H9 (cell line): ENCODE measurements around the gene PLPPR2. TPM values are rescaled to one million over a fixed set of nuclear protein-coding genes. Genes with fewer than 3 reads are reported as not detected.
A peak's percentile ranks its signal among the peaks of the same experiment; 100 is the strongest.

Experiments used
- DNase-seq: peaks from one replicate; pipeline ENCODE4 v3.0.0-alpha.2; 2017
- H2AFZ ChIP-seq: one replicate; pipeline ENCODE4 v1.6.1; 2013; ENCODE audit warnings: mild to moderate bottlenecking, low read length, control low read depth, moderate library complexity
- H2AK5ac ChIP-seq: 2 replicates; pipeline ENCODE4 v1.6.1; 2013; ENCODE audit warnings: low read length, control low read depth, mixed read lengths; ENCODE audit not compliant: insufficient read length
- H2BK120ac ChIP-seq: one replicate; pipeline ENCODE4 v1.6.1; 2013; ENCODE audit warnings: low read depth, mild to moderate bottlenecking, low read length, control low read depth, inconsistent platforms; ENCODE audit not compliant: poor library complexity, severe bottlenecking
- H2BK12ac ChIP-seq: 2 replicates; pipeline ENCODE4 v1.6.1; 2013; ENCODE audit warnings: low read length, control low read depth, mixed read lengths, low read depth; ENCODE audit not compliant: insufficient read length
- H2BK15ac ChIP-seq: 2 replicates; pipeline ENCODE4 v1.6.1; 2013; ENCODE audit warnings: low read depth, low read length, control low read depth
- H2BK20ac ChIP-seq: one replicate; pipeline ENCODE4 v1.6.1; 2013; ENCODE audit warnings: low read depth, mild to moderate bottlenecking, low read length, control low read depth, inconsistent platforms; ENCODE audit not compliant: poor library complexity, severe bottlenecking
- H2BK5ac ChIP-seq: 2 replicates; pipeline ENCODE4 v1.6.1; 2013; ENCODE audit warnings: low read length, control low read depth, mixed read lengths; ENCODE audit not compliant: insufficient read length
- H3K14ac ChIP-seq: 2 replicates; pipeline ENCODE4 v1.6.1; 2013; ENCODE audit warnings: low read length, control low read depth; ENCODE audit not compliant: insufficient read depth
- H3K18ac ChIP-seq: 2 replicates; pipeline ENCODE4 v1.6.1; 2013; ENCODE audit warnings: low read depth, mild to moderate bottlenecking, mixed read lengths, low read length, control low read depth; ENCODE audit not compliant: insufficient read length
- H3K23ac ChIP-seq: 2 replicates; pipeline ENCODE4 v1.6.1; 2013; ENCODE audit warnings: low read length, control low read depth, mixed read lengths, low read depth; ENCODE audit not compliant: insufficient read length
- H3K23me2 ChIP-seq: 2 replicates; pipeline ENCODE4 v1.6.1; 2013; ENCODE audit warnings: low read depth, mild to moderate bottlenecking, mixed read lengths, low read length, control low read depth; ENCODE audit not compliant: insufficient read length, poor library complexity, severe bottlenecking
- H3K27ac ChIP-seq: 2 replicates; pipeline ENCODE4 v1.5.1; 2013; ENCODE audit warnings: low read length, control low read depth, mixed read lengths, low read depth; ENCODE audit not compliant: insufficient read length
- H3K27me3 ChIP-seq: 2 replicates; pipeline ENCODE4 v1.6.1; 2013; ENCODE audit warnings: low read length, control low read depth, inconsistent platforms; ENCODE audit not compliant: insufficient read depth
- H3K4ac ChIP-seq: 2 replicates; pipeline ENCODE4 v1.6.1; 2013; ENCODE audit warnings: low read depth, mild to moderate bottlenecking, control low read depth, inconsistent platforms, low read length, moderate library complexity
- H3K4me1 ChIP-seq: 2 replicates; pipeline ENCODE4 v1.6.1; 2013; ENCODE audit warnings: low read length, control low read depth, inconsistent platforms; ENCODE audit not compliant: insufficient read depth
- H3K4me2 ChIP-seq: 2 replicates; pipeline ENCODE4 v1.6.1; 2013; ENCODE audit warnings: low read length, control low read depth, mixed read lengths; ENCODE audit not compliant: insufficient read length, insufficient read depth
- H3K56ac ChIP-seq: 2 replicates; pipeline ENCODE4 v1.6.1; 2013; ENCODE audit warnings: low read depth, mild to moderate bottlenecking, mixed read lengths, low read length, control low read depth; ENCODE audit not compliant: insufficient read length
- H3K79me1 ChIP-seq: 2 replicates; pipeline ENCODE4 v1.6.1; 2013; ENCODE audit warnings: low read depth, mild to moderate bottlenecking, moderate library complexity, low read length, control low read depth, inconsistent platforms; ENCODE audit not compliant: insufficient read depth, poor library complexity, severe bottlenecking
- H3K79me2 ChIP-seq: 2 replicates; pipeline ENCODE4 v1.6.1; 2013; ENCODE audit warnings: low read length, control low read depth, inconsistent platforms; ENCODE audit not compliant: insufficient read depth
- H3K9ac ChIP-seq: 2 replicates; pipeline ENCODE4 v1.6.1; 2013; ENCODE audit warnings: low read length, control low read depth, mixed read lengths; ENCODE audit not compliant: insufficient read length; ENCODE audit errors: extremely low read depth
- H3K9me3 ChIP-seq: one replicate; pipeline ENCODE4 v1.6.1; 2013; ENCODE audit warnings: low read depth, low read length, inconsistent platforms; ENCODE audit not compliant: control insufficient read depth
- H3T11ph ChIP-seq: one replicate; pipeline ENCODE4 v1.6.1; 2013; ENCODE audit warnings: mild to moderate bottlenecking, low read length, control low read depth, inconsistent platforms
- H4K20me1 ChIP-seq: one replicate; pipeline ENCODE4 v1.6.1; 2013; ENCODE audit not compliant: control insufficient read depth, insufficient read length, insufficient read depth
- H4K5ac ChIP-seq: 2 replicates; pipeline ENCODE4 v1.6.1; 2013; ENCODE audit warnings: low read depth, mild to moderate bottlenecking, mixed read lengths, low read length, control low read depth; ENCODE audit not compliant: insufficient read length
- H4K8ac ChIP-seq: replicated peaks from 2 replicates; pipeline ENCODE4 v1.6.1; 2013; ENCODE audit warnings: low read length, control low read depth, mixed read lengths, low read depth; ENCODE audit not compliant: insufficient read length
- H4K91ac ChIP-seq: 2 replicates; pipeline ENCODE4 v1.6.1; 2013; ENCODE audit warnings: low read depth, mild to moderate bottlenecking, moderate library complexity, mixed read lengths, low read length, control low read depth; ENCODE audit not compliant: insufficient read length
- H3K27ac Mint-ChIP-seq, 3 experiments: 2 replicates in 2 of 3; 3 replicates in 1 of 3; pipeline ENCODE4 v1.8.0; 2020 to 2021; ENCODE audit warnings: mixed read lengths in 3 of 3, mild to moderate bottlenecking in 1 of 3, moderate library complexity in 1 of 3
- H3K27me3 Mint-ChIP-seq: 2 replicates; pipeline ENCODE4 v1.8.0; 2021; ENCODE audit warnings: low read depth, mild to moderate bottlenecking, moderate library complexity, mixed read lengths
- H3K36me3 Mint-ChIP-seq, 3 experiments: 2 replicates in 2 of 3; 3 replicates in 1 of 3; pipeline ENCODE4 v1.8.0; 2020 to 2021; ENCODE audit warnings: low read depth in 3 of 3, mixed read lengths in 3 of 3; ENCODE audit not compliant: insufficient read depth in 1 of 3
- H3K4me1 Mint-ChIP-seq, 2 experiments: 2 replicates each; pipeline ENCODE4 v1.8.0; 2020; ENCODE audit warnings: mixed read lengths in 2 of 2
- H3K4me3 Mint-ChIP-seq, 2 experiments: 2 replicates in 1 of 2; 3 replicates in 1 of 2; pipeline ENCODE4 v1.8.0; 2020 to 2021; ENCODE audit warnings: mild to moderate bottlenecking in 2 of 2, mixed read lengths in 2 of 2, moderate library complexity in 1 of 2
- H3K9me3 Mint-ChIP-seq, 2 experiments: 2 replicates in 1 of 2; 3 replicates in 1 of 2; pipeline ENCODE4 v1.8.0; 2020; ENCODE audit warnings: mild to moderate bottlenecking in 2 of 2, mixed read lengths in 2 of 2, moderate library complexity in 1 of 2
- CTCF ChIP-seq: fragments of 200-600 bp; sonication (generic); conservative IDR thresholded peaks from 3 replicates; pipeline ENCODE4 v1.8.0; 2021; ENCODE audit warnings: antibody characterized with exemption, mild to moderate bottlenecking
- WGBS: extraction: QIAGEN DNeasy Blood & Tissue Kit; methylation state at CpG from one replicate; pipeline ENCODE4 v1.1.7; 2013; ENCODE audit warnings: missing lambda C conversion rate, low lambda C conversion rate, mixed read lengths; ENCODE audit not compliant: insufficient read length; ENCODE audit errors: extremely low coverage; 5-methylcytosine and 5-hydroxymethylcytosine counted together
- long read RNA-seq: library from polyadenylated mRNA; unstranded; transcript quantifications from one replicate; pipeline ENCODE4 v2.0.0, GENCODE V29; 2020
- total RNA-seq: library from RNA; stranded (reverse); gene quantifications from 2 replicates; pipeline ENCODE4 v1.2.1, GENCODE V29; 2021

The PLPPR2 gene
- 6.1 and 8.0 TPM in 2 replicates for total RNA-seq
- long read RNA-seq, transcript PLPPR2-201 (10 exons, 2,727 nt) = major isoform, 8 of 23 reads
- long read RNA-seq, partial matches to known transcripts = 3 of 23 reads
- long read RNA-seq, other reads (novel, unspliced or antisense) = 11 of 23 reads

- H3K9me3 Mint-ChIP-seq = no peaks in the 10 kb centered on the region
- H3K4ac ChIP-seq = no peak within 1 kb of the TSS
- peak within 1 kb of the TSS; percentile 4 for H3K4me2 ChIP-seq
- H2BK5ac ChIP-seq = no peak within 1 kb of the TSS
- H3K56ac ChIP-seq = no peak within 1 kb of the TSS
- peak; percentile 92 for DNase-seq
- no peak within 1 kb of the TSS for H2BK120ac ChIP-seq
- no peaks in the 10 kb centered on the region for H3K79me1 ChIP-seq
- H2AFZ ChIP-seq = no peak within 1 kb of the TSS
- no peak within 1 kb of the TSS for H2BK20ac ChIP-seq
- no peaks in the 10 kb centered on the region for H3K79me2 ChIP-seq
- H4K8ac ChIP-seq = no peak within 1 kb of the TSS
- H2AK5ac ChIP-seq = no peak within 1 kb of the TSS
- no peak within 1 kb of the TSS for H3K23ac ChIP-seq
- no peak within 1 kb of the TSS for H3K18ac ChIP-seq
- H3K27me3 ChIP-seq = no peaks in the 10 kb centered on the region
- H4K5ac ChIP-seq = no peak within 1 kb of the TSS
- H3K9me3 ChIP-seq = no peaks in the 10 kb centered on the region
- no peak within 1 kb of the TSS for H3K9ac ChIP-seq
- no peak within 1 kb of the TSS for H3K14ac ChIP-seq
- H3K27ac Mint-ChIP-seq = no peak within 1 kb of the TSS
- H3T11ph ChIP-seq = no peak within 1 kb of the TSS
- no peaks in the 10 kb centered on the region; a peak in 1 of 7 replicates for H3K36me3 Mint-ChIP-seq
- no peaks in the 10 kb centered on the region for H4K20me1 ChIP-seq
- no peak within 1 kb of the TSS for H2BK15ac ChIP-seq
- no peak within 1 kb of the TSS for H3K27ac ChIP-seq
- no peak within 1 kb of the TSS for H4K91ac ChIP-seq
- peak within 1 kb of the TSS; percentile 47 to 80 for H3K4me3 Mint-ChIP-seq
- peaks cover 2% of the 10 kb centered on the region; the same call in 1 of the 2 replicates for H3K4me1 ChIP-seq
- no CpG with 5 or more reads among the region's 62 CpGs for WGBS
- H3K4me1 Mint-ChIP-seq = peaks cover 7 to 28% of the 10 kb centered on the region in 2 experiments
- H3K27me3 Mint-ChIP-seq = peaks cover 64% of the 10 kb centered on the region
- H3K23me2 ChIP-seq = no peaks in the 10 kb centered on the region
- no peak for TF ChIP-seq CTCF
- H2BK12ac ChIP-seq = no peak within 1 kb of the TSS
Measured at GRCh38 chr19:11355160-11356073, at the start of gene PLPPR2. Gene PLPPR2 (plus strand): TSS chr19:11355432. CDS start chr19:11357674, 2,242 bp downstream.
